ENCODE data around the gene RTEL1. TPM values are rescaled to one million over a fixed set of nuclear protein-coding genes. Genes with fewer than 3 reads are reported as not detected.
A peak's percentile ranks its signal among the peaks of the same experiment; 100 is the strongest.

Gene RTEL1
- total RNA-seq, 1 donor from 2014 or later = 20.4 TPM

GRCh38 chr20:63731410-63731809, 73.3 kb downstream of the RTEL1 start:
- peaks cover 9% of the 10 kb centered on the region for H3K36me3 Mint-ChIP-seq (ENCODE audit: low read depth)
- no peaks in the 10 kb centered on the region for H3K9me3 Mint-ChIP-seq (ENCODE audit: low read depth)
- H3K4me1 Mint-ChIP-seq (ENCODE audit: low read depth) = peaks cover 3% of the 10 kb centered on the region
- H3K27me3 Mint-ChIP-seq (ENCODE audit: low read depth) = no peaks in the 10 kb centered on the region
- no peak for DNase-seq (ENCODE audit: low spot score)
- no peak overlapping the region for H3K27ac Mint-ChIP-seq (ENCODE audit: unreplicated experiment)
- no peak overlapping the region for H3K4me3 Mint-ChIP-seq (ENCODE audit: unreplicated experiment)
- no peak for TF ChIP-seq CTCF (IDR thresholded peaks at IDR 0.05)

- no peaks in the 10 kb centered on the region for H3K9me3 Mint-ChIP-seq (ENCODE audit: low read depth)
- H3K4me3 Mint-ChIP-seq (ENCODE audit: unreplicated experiment) = no peak overlapping the region
- H3K27me3 Mint-ChIP-seq (ENCODE audit: low read depth) = no peaks in the 10 kb centered on the region
- DNase-seq (ENCODE audit: low spot score) = peak; percentile 63
- peaks cover 7% of the 10 kb centered on the region for H3K36me3 Mint-ChIP-seq (ENCODE audit: low read depth)
- H3K27ac Mint-ChIP-seq (ENCODE audit: unreplicated experiment) = no peak overlapping the region
- no peak for TF ChIP-seq CTCF (IDR thresholded peaks at IDR 0.05)
- H3K4me1 Mint-ChIP-seq (ENCODE audit: low read depth) = peaks cover 3% of the 10 kb centered on the region
Measured at GRCh38 chr20:63732118-63733095, 74.3 kb downstream of the RTEL1 start.

DNA sequence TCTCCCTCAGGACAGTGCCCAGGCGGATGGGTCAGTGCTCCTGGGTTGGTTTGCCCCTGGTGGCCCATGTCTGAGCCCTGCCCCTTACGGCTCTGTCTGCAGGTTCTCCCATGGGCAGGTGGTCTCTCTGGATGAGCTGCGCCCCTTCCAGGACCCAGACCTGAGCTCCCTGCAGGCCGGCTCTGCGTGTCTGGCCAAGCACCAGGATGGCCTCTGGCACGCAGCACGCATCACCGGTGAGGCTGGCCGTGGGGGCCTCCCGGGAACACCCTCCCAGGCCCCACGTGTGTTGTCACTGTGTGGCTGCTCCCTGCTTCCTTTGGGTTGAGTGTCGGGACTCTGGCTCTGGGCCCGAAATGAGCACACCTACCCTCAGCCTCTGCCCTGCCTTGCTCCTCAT, 75.0 kb downstream of the RTEL1 start:
- Mint-ChIP-seq H3K4me3 (ENCODE audit: unreplicated experiment) (no peak overlapping the region), H3K27me3 (ENCODE audit: low read depth) (no peaks in the 10 kb centered on the region), H3K36me3 (ENCODE audit: low read depth) (peaks cover 5% of the 10 kb centered on the region), H3K9me3 (ENCODE audit: low read depth) (no peaks in the 10 kb centered on the region), H3K4me1 (ENCODE audit: low read depth) (peaks cover 3% of the 10 kb centered on the region), H3K27ac (ENCODE audit: unreplicated experiment) (no peak overlapping the region)
- TF ChIP-seq CTCF (IDR thresholded peaks at IDR 0.05) = no peak
- peak; percentile 72 for DNase-seq (ENCODE audit: low spot score)

DNA sequence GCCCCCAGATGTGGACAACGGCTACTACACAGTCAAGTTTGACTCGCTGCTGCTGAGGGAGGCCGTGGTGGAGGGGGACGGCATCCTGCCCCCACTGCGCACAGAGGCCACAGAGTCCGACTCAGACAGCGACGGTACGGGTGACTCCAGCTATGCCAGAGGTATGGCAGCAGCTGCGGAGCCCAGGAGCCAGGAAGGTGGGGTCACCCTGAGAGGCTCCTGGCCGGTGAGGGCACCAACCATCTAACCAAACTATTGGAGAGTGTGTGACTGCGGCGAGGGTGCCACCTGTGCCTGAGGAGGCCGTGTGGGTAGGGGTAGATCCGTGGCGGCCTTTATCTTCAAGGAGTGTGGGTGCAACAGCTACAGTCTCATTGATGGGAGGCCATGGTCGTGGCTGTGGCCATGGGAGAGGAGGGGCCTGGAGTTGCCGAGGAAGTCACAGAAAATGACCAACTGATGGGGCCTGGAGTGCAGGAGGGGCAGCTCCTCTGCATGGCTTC, 75.5 kb downstream of the RTEL1 start:
- DNase-seq (ENCODE audit: low spot score) = peak; percentile 74
- Mint-ChIP-seq H3K36me3 (ENCODE audit: low read depth) (peaks cover 5% of the 10 kb centered on the region), H3K9me3 (ENCODE audit: low read depth) (no peaks in the 10 kb centered on the region), H3K4me3 (ENCODE audit: unreplicated experiment) (no peak overlapping the region), H3K27me3 (ENCODE audit: low read depth) (no peaks in the 10 kb centered on the region), H3K4me1 (ENCODE audit: low read depth) (peaks cover 3% of the 10 kb centered on the region), H3K27ac (ENCODE audit: unreplicated experiment) (no peak overlapping the region)
- TF ChIP-seq CTCF (IDR thresholded peaks at IDR 0.05) = no peak

- no peak overlapping the region for H3K4me3 Mint-ChIP-seq (ENCODE audit: unreplicated experiment)
- no peaks in the 10 kb centered on the region for H3K27me3 Mint-ChIP-seq (ENCODE audit: low read depth)
- H3K4me1 Mint-ChIP-seq (ENCODE audit: low read depth) = peaks cover 3% of the 10 kb centered on the region
- no peak overlapping the region for H3K27ac Mint-ChIP-seq (ENCODE audit: unreplicated experiment)
- no peaks in the 10 kb centered on the region for H3K9me3 Mint-ChIP-seq (ENCODE audit: low read depth)
- peaks cover 5% of the 10 kb centered on the region for H3K36me3 Mint-ChIP-seq (ENCODE audit: low read depth)
- TF ChIP-seq CTCF (IDR thresholded peaks at IDR 0.05) = no peak
- peak; percentile 93 for DNase-seq (ENCODE audit: low spot score)
Measured at GRCh38 chr20:63734111-63734945, 76.2 kb downstream of the RTEL1 start.
